Vagina (tissue), 2 donors: ENCODE data around the gene GTF3C5. TPM values are rescaled to one million over a fixed set of nuclear protein-coding genes. Genes with fewer than 3 reads are reported as not detected.

Experiments
- DNase-seq, 2 donors: peaks; one replicate each; pipeline ENCODE4 v3.0.0-alpha.2; 2017; ENCODE audit errors: extremely low spot score in 2 of 2
- H3K27ac ChIP-seq: fragments of 200-600 bp; sonication (generic); one replicate; pipeline ENCODE4 v1.5.1; 2019
- H3K27me3 ChIP-seq: fragments of 200-600 bp; sonication (generic); one replicate; pipeline ENCODE4 v1.5.1; 2019
- H3K36me3 ChIP-seq, 2 donors: fragments of 200-600 bp; sonication (generic); one replicate each; pipeline ENCODE4 v1.5.1; 2017 to 2019
- H3K4me1 ChIP-seq: fragments of 200-600 bp; sonication (generic); one replicate; pipeline ENCODE4 v1.5.1; 2019
- H3K4me3 ChIP-seq, 2 donors: fragments of 200-600 bp; sonication (generic); 1 replicate in 1 of 2; 2 replicates in 1 of 2; pipeline ENCODE4 v1.5.1; 2016 to 2019
- H3K9me3 ChIP-seq: fragments of 200-600 bp; sonication (generic); one replicate; pipeline ENCODE4 v1.5.1; 2019
- CTCF ChIP-seq, 3 experiments: fragments of 450-650 bp in 2 of 3; fragments of 200-600 bp in 1 of 3; sonication (generic) in 1 of 3; IDR thresholded peaks; one replicate each; pipeline ENCODE4 v1.5.1; 2017 to 2019; ENCODE audit warnings: antibody characterized with exemption in 3 of 3, mild to moderate bottlenecking in 2 of 3, moderate library complexity in 2 of 3
- POLR2A ChIP-seq, 2 donors: fragments of 450-650 bp; IDR thresholded peaks; one replicate each; pipeline ENCODE4 v1.6.1; 2017; ENCODE audit warnings: antibody characterized with exemption in 2 of 2, mild to moderate bottlenecking in 2 of 2, moderate library complexity in 2 of 2
- POLR2AphosphoS5 ChIP-seq, 2 donors: sonication (generic); formaldehyde crosslinking; IDR thresholded peaks; one replicate each; pipeline ENCODE4 v1.9.0; 2017; ENCODE audit warnings: antibody characterized with exemption in 2 of 2, mild to moderate bottlenecking in 2 of 2, low read depth in 1 of 2; ENCODE audit not compliant: insufficient read depth in 1 of 2
- intact Hi-C: fragments of 100-400 bp; cut with DNase I; formaldehyde crosslinking; loops from one replicate; pipeline ENCODE4 v1.15.1; 2023
- total RNA-seq: library from RNA; depleted of rRNA; stranded (reverse); fragments of >200 nt; gene quantifications from one replicate; pipeline ENCODE4 v1.2.3, GENCODE V29; 2016

GTF3C5 gene
- total RNA-seq, 1 donor from 2014 or later: 53.8 TPM

DNA sequence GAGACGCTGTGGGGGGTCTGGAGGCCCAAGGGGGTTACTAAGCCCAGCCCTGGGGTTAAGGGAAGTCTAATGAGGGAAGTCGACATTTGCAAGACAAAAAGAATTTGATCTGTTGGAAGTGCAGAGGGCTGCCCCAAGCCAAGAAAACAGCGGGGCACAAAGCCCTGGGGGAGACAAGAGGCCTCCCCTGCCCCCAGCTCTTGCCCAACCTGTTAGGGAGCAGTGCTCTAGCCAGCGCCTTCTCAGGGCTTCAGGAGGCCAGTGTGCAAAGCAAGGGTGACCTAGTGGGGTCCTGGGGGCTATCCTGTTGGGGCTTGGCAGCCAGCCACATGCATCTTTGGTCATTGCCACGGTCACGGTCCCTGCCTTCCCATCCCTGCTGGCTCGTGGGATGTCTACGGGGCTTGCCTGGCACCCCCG, 27.1 kb upstream of the GTF3C5 start:
- H3K27me3 ChIP-seq: no peaks in the 10 kb centered on the region
- no peak overlapping the region for H3K27ac ChIP-seq

GRCh38 chr9:133004091-133004998, 26.5 kb upstream of the GTF3C5 start:
- H3K4me3 ChIP-seq: no peak overlapping the region
- H3K36me3 ChIP-seq: no peaks in the 10 kb centered on the region
- H3K27ac ChIP-seq: no peak overlapping the region
- TF ChIP-seq CTCF (IDR thresholded peaks at IDR 0.05) (no peak), POLR2AphosphoS5 (IDR thresholded peaks at IDR 0.05; ENCODE audit: insufficient read depth in 1 of 2, low read depth in 1 of 2) (no peak)
- H3K9me3 ChIP-seq: no peaks in the 10 kb centered on the region
- DNase-seq: no peak
- intact Hi-C loops: no loop called here
- H3K4me1 ChIP-seq: no peaks in the 10 kb centered on the region
- H3K27me3 ChIP-seq: no peaks in the 10 kb centered on the region

More for the DNA sequence above, 27.1 kb upstream of the GTF3C5 start:
- no peak for TF ChIP-seq POLR2A (IDR thresholded peaks at IDR 0.05)
- no peak for TF ChIP-seq POLR2AphosphoS5 (IDR thresholded peaks at IDR 0.05; ENCODE audit: insufficient read depth in 1 of 2, low read depth in 1 of 2)
- no peak for TF ChIP-seq CTCF (IDR thresholded peaks at IDR 0.05)
- H3K36me3 ChIP-seq: no peaks in the 10 kb centered on the region
- intact Hi-C loops: no loop called here
- H3K4me3 ChIP-seq: no peak overlapping the region
- no peaks in the 10 kb centered on the region for H3K9me3 ChIP-seq
- no peaks in the 10 kb centered on the region for H3K4me1 ChIP-seq
- no peak for DNase-seq

DNA sequence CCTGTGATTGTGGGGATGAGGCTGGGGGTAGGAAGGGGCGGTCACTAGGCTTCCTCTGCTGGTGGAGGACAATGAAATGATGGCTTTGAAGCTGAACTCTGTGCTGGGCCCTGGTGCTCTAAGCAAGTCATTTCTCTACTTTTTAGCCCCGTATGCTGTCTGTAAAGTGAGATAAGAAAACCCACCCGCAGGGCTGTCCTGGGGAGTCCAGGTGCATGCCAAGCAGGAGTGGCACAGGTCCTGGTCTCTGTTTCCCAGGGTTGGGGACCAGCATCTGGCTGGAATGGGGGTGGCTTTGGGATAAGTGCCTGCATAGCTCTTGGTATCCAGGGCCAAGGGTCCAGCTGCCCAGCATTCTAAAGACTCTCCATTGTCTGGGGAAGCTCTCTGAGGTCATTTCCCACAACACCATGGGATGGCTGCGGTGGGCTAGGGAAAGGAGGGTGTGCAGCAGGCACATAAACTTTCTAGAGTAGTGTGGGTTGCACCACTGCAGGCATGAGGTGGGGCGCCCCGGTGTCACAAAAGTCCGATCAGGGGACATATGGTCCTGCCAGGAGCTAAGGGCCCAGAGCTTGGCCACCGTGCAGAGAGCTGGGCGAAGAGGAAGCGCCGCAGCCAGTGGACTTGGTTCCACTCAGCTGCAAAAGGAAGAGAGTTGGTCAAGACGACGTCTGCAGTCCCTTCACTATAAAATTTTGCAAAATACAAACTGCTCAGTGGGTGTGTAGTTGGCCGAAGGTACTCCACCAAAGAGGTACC, 25.6 kb upstream of the GTF3C5 start:
- no peaks in the 10 kb centered on the region for H3K27me3 ChIP-seq
- no peak overlapping the region for H3K27ac ChIP-seq
- no peaks in the 10 kb centered on the region for H3K9me3 ChIP-seq
- no peak overlapping the region for H3K4me3 ChIP-seq
- no peak for DNase-seq
- no peaks in the 10 kb centered on the region for H3K36me3 ChIP-seq
- TF ChIP-seq POLR2A (IDR thresholded peaks at IDR 0.05): no peak
- TF ChIP-seq POLR2AphosphoS5 (IDR thresholded peaks at IDR 0.05; ENCODE audit: insufficient read depth in 1 of 2, low read depth in 1 of 2): no peak
- TF ChIP-seq CTCF (IDR thresholded peaks at IDR 0.05): no peak
- intact Hi-C loops: no loop called here
- H3K4me1 ChIP-seq: no peaks in the 10 kb centered on the region

- Histone ChIP-seq H3K4me3 (no peak overlapping the region), H3K27ac (no peak overlapping the region), H3K9me3 (no peaks in the 10 kb centered on the region), H3K27me3 (no peaks in the 10 kb centered on the region), H3K4me1 (no peaks in the 10 kb centered on the region), H3K36me3 (no peaks in the 10 kb centered on the region)
- TF ChIP-seq POLR2A (IDR thresholded peaks at IDR 0.05) (no peak), POLR2AphosphoS5 (IDR thresholded peaks at IDR 0.05; ENCODE audit: insufficient read depth in 1 of 2, low read depth in 1 of 2) (no peak), CTCF (IDR thresholded peaks at IDR 0.05) (no peak)
- DNase-seq: no peak
- intact Hi-C loops: no loop called here
Measured at GRCh38 chr9:133005957-133006356, 24.8 kb upstream of the GTF3C5 start.
